CD4-positive, alpha-beta T cell (primary cell): ENCODE results near the gene FRMD8. TPM values are rescaled to one million over a fixed set of nuclear protein-coding genes. Genes with fewer than 3 reads are reported as not detected.

Source experiments
- ATAC-seq: fragments of 200-7000 bp; cut with Tn5 transposase; one replicate; pipeline ENCODE4 v1.10.0; 2022; ENCODE audit warnings: mild to moderate bottlenecking; ENCODE audit not compliant: poor library complexity
- CTCF ChIA-PET: fragments of 350-600 bp; sonication (Branson Sonifier 250); formaldehyde crosslinking; loops from one replicate; lab custom pipeline; 2021; ENCODE audit warnings: antibody characterized with exemption, inconsistent platforms; lab: Charles Lee
- POLR2A ChIA-PET: fragments of 350-600 bp; sonication (Branson Sonifier 250); formaldehyde crosslinking; loops from one replicate; lab custom pipeline; 2021; ENCODE audit warnings: antibody characterized with exemption, inconsistent platforms; lab: Charles Lee
- DNase-seq, 14 experiments: peaks; one replicate each; pipeline ENCODE4 v3.0.0-alpha.2; 2013 to 2020; ENCODE audit warnings: mixed read lengths in 2 of 14
- H3K27ac ChIP-seq, 2 donors: one replicate each; pipeline versions ENCODE4 v1.5.1 to v1.7.0; 2013; ENCODE audit warnings: low read length in 2 of 2, low read depth in 1 of 2, mild to moderate bottlenecking in 1 of 2
- H3K27me3 ChIP-seq, 2 experiments: 1 replicate in 1 of 2; 2 replicates in 1 of 2; pipeline versions ENCODE4 v1.6.1 to v1.7.0; 2013; ENCODE audit warnings: low read length in 2 of 2, control low read depth in 1 of 2, mild to moderate bottlenecking in 1 of 2, moderate library complexity in 1 of 2; ENCODE audit not compliant: insufficient read depth in 2 of 2, control insufficient read depth in 1 of 2
- H3K36me3 ChIP-seq: one replicate; pipeline ENCODE4 v1.6.1; 2013; ENCODE audit warnings: low read length, control low read depth; ENCODE audit not compliant: insufficient read depth
- H3K4me1 ChIP-seq: one replicate; pipeline ENCODE4 v1.6.1; 2013; ENCODE audit warnings: low read length, control low read depth; ENCODE audit not compliant: insufficient read depth
- H3K4me3 ChIP-seq: one replicate; pipeline ENCODE4 v1.5.1; 2013; ENCODE audit warnings: mild to moderate bottlenecking, low read length, moderate library complexity
- H3K9me3 ChIP-seq, 2 experiments: 1 replicate in 1 of 2; 2 replicates in 1 of 2; pipeline versions ENCODE4 v1.6.1 to v1.7.0; 2013; ENCODE audit warnings: low read length in 2 of 2, mild to moderate bottlenecking in 2 of 2, control low read depth in 1 of 2, moderate library complexity in 1 of 2; ENCODE audit not compliant: control insufficient read depth in 1 of 2, insufficient read depth in 1 of 2
- H3K27ac Mint-ChIP-seq: one replicate; pipeline ENCODE4 v1.8.0; 2020; ENCODE audit warnings: mixed read lengths
- H3K27me3 Mint-ChIP-seq: one replicate; pipeline ENCODE4 v1.8.0; 2021; ENCODE audit warnings: mixed read lengths
- H3K36me3 Mint-ChIP-seq: one replicate; pipeline ENCODE4 v1.8.0; 2021; ENCODE audit warnings: low read depth, mixed read lengths
- H3K4me1 Mint-ChIP-seq: one replicate; pipeline ENCODE4 v1.8.0; 2021; ENCODE audit warnings: low read depth, mixed read lengths
- H3K4me3 Mint-ChIP-seq: one replicate; pipeline ENCODE4 v1.8.0; 2020; ENCODE audit warnings: mild to moderate bottlenecking, mixed read lengths
- H3K9me3 Mint-ChIP-seq: one replicate; pipeline ENCODE4 v1.8.0; 2020; ENCODE audit warnings: mixed read lengths
- CTCF ChIP-seq: fragments of 200-600 bp; IDR thresholded peaks from one replicate; pipeline ENCODE4 v1.8.0; 2022; ENCODE audit warnings: antibody characterized with exemption, mild to moderate bottlenecking
- intact Hi-C, 2 experiments: fragments of 100-400 bp; cut with DNase I in 1 of 2; cut with micrococcal nuclease in 1 of 2; formaldehyde crosslinking; loops; one replicate each; pipeline versions ENCODE4 v1.15.1 to v1.9.0; 2023 to 2025; cut with DNase I, micrococcal nuclease
- total RNA-seq, 174 experiments: library from RNA in 2 of 174; stranded (reverse) in 2 of 174; gene quantifications; one replicate each; pipeline ENCODE4 v1.2.3 and lab custom pipeline; 2021 to 2026

The FRMD8 gene
- total RNA-seq, 2 experiments from 2014 or later: 19.4 to 25.3 TPM

DNA sequence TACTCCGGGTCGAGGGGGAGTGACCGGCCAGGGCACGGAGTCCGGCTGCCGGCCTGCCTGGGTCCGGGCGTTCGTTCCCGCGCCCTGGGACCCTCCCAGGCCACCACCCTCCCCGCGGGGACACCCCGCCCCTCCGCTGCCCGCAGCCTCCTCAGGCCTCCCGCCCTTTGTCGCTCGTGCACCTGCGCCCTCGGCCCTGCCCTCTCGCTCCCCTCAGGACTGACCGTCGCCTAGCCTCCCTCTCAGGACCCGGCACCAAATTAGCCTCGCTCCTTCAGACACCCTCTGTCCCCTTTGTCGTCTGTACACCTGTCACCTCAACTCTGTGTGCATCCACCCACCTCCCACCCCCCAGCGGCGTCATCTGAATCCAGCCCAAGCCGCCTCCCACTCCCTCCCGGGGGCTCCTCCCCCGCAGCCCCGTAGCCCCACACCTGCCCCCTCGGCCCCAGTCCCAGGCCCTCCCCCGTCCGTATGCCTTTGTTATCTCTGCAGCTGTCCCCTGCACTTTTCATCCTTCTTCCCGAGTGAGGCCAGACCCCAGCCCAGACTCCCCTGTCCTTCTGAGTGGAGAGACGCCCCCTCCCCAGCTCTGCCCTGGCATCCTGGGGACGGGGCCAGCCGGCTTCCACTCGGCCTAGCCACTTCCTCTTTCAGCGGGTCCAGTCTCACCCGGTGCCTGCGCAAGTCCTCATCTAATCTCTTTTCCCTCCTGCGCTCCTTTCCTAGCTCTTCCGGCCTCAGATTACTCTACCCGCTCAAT is 31.2 kb upstream of the FRMD8 start:
- Histone ChIP-seq H3K9me3 (no peaks in the 10 kb centered on the region), H3K27me3 (no peaks in the 10 kb centered on the region), H3K36me3 (peaks cover 26% of the 10 kb centered on the region), H3K4me1 (peaks cover 20% of the 10 kb centered on the region), H3K27ac (no peak overlapping the region), H3K4me3 (peak overlapping the region; percentile 61)
- intact Hi-C loops: no loop called here
- ChIA-PET CTCF (interaction anchor here (0.6 to 2.2 kb wide), 3 partner anchors 25 to 46 kb away, joined by 3 to 9 read pairs (median 3); partner anchors contain the start of gene SLC25A45), POLR2A (interaction anchor here (0.8 to 3.0 kb wide), 7 partner anchors 18 to 259 kb away, joined by 4 to 19 read pairs (median 4); partner anchors contain the start of genes CDC42EP2, MALAT1, MAP3K11 and POLA2)
- Mint-ChIP-seq H3K36me3 (peaks cover 36% of the 10 kb centered on the region), H3K4me1 (peaks cover 18% of the 10 kb centered on the region), H3K27me3 (no peaks in the 10 kb centered on the region), H3K27ac (peak overlapping the region; percentile 79), H3K9me3 (no peaks in the 10 kb centered on the region), H3K4me3 (peak overlapping the region; percentile 97)
- DNase-seq: peak; percentile 33 to 81 (median 54)
- no peak for TF ChIP-seq CTCF
- peak; percentile 41 for ATAC-seq

DNA sequence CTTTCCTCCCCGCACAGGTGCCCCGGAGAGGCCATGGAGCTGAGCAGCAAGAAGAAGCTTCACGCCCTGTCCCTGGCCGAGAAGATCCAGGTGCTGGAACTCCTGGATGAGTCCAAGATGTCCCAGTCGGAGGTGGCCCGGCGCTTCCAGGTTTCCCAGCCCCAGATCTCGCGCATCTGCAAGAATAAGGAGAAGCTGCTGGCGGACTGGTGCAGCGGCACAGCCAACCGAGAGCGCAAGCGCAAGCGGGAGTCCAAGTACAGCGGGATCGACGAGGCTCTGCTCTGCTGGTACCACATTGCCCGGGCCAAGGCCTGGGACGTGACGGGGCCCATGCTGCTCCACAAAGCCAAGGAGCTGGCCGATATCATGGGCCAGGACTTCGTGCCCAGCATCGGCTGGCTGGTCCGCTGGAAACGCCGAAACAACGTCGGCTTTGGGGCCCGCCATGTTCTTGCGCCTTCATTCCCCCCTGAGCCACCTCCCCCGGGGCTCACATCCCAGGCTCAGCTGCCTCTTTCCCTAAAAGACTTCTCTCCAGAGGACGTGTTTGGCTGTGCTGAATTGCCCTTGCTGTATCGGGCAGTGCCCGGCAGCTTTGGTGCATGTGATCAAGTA is 30.6 kb upstream of the FRMD8 start:
- no peak overlapping the region for H3K27ac ChIP-seq
- H3K9me3 Mint-ChIP-seq: no peaks in the 10 kb centered on the region
- POLR2A ChIA-PET: interaction anchor here (0.8 to 3.0 kb wide), 7 partner anchors 19 to 259 kb away, joined by 4 to 19 read pairs (median 4); partner anchors contain the start of genes CDC42EP2, MALAT1, MAP3K11 and POLA2
- CTCF ChIA-PET: interaction anchor here (0.6 to 2.2 kb wide), 4 partner anchors 22 to 45 kb away, joined by 3 to 9 read pairs (median 3); partner anchors contain the start of genes DPF2 and SLC25A45
- H3K27ac Mint-ChIP-seq: peak overlapping the region; percentile 79
- peak overlapping the region; percentile 97 for H3K4me3 Mint-ChIP-seq
- H3K36me3 ChIP-seq: peaks cover 19% of the 10 kb centered on the region
- H3K27me3 ChIP-seq: no peaks in the 10 kb centered on the region
- H3K4me1 Mint-ChIP-seq: peaks cover 18% of the 10 kb centered on the region
- no peak for TF ChIP-seq CTCF
- intact Hi-C loops: no loop called here
- no peaks in the 10 kb centered on the region for H3K27me3 Mint-ChIP-seq
- H3K9me3 ChIP-seq: no peaks in the 10 kb centered on the region
- H3K4me3 ChIP-seq: peak overlapping the region; percentile 61
- peaks cover 29% of the 10 kb centered on the region for H3K36me3 Mint-ChIP-seq
- ATAC-seq (no peak), DNase-seq (peak in 1 of 14 experiments; percentile 43)
- peaks cover 20% of the 10 kb centered on the region for H3K4me1 ChIP-seq

GRCh38 chr11:65356394-65356972 is 30.0 kb upstream of the FRMD8 start:
- no peak for ATAC-seq
- Mint-ChIP-seq H3K36me3 (peaks cover 23% of the 10 kb centered on the region), H3K4me3 (peak overlapping the region; percentile 75), H3K9me3 (no peaks in the 10 kb centered on the region), H3K4me1 (peaks cover 18% of the 10 kb centered on the region), H3K27ac (no peak overlapping the region), H3K27me3 (no peaks in the 10 kb centered on the region)
- ChIA-PET CTCF (interaction anchor here (0.6 to 2.2 kb wide), 2 partner anchors 23 to 27 kb away, joined by 3 to 9 read pairs; partner anchors contain the start of gene DPF2), POLR2A (interaction anchor here (0.8 to 3.0 kb wide), 7 partner anchors 41 to 258 kb away, joined by 3 to 19 read pairs (median 4); partner anchors contain the start of genes CDC42EP2, MALAT1, MAP3K11 and POLA2)
- intact Hi-C loops: no loop called here
- Histone ChIP-seq H3K36me3 (peaks cover 13% of the 10 kb centered on the region), H3K27ac (no peak overlapping the region), H3K4me3 (no peak overlapping the region), H3K4me1 (peaks cover 20% of the 10 kb centered on the region), H3K27me3 (no peaks in the 10 kb centered on the region), H3K9me3 (no peaks in the 10 kb centered on the region)
- DNase-seq: no peak
- TF ChIP-seq CTCF: no peak
